GM18517 (cell line): Measurements from ENCODE around the gene FLT3.
"Not testable (repeated sequence)": the region's sequence is repeated elsewhere in the genome, so short reads cannot be mapped to it uniquely, and the experiment has no call there.

Experiments used
- ATAC-seq: cut with Tn5 transposase; IDR thresholded peaks from one replicate; pipeline ENCODE4 v1.9.1; 2021; ENCODE audit warnings: mild to moderate bottlenecking, moderate library complexity; ENCODE audit not compliant: unreplicated experiment

Gene FLT3

GRCh38 chr13:27975564-27976361, 124.6 kb downstream of the FLT3 start:
- ATAC-seq, result no peak

GRCh38 chr13:27973961-27974662, 126.3 kb downstream of the FLT3 start:
- ATAC-seq, result no peak

GRCh38 chr13:27973291-27973690, 127.1 kb downstream of the FLT3 start:
- no peak for ATAC-seq

- ATAC-seq, result no peak
Measured at GRCh38 chr13:27972478-27972820, 127.9 kb downstream of the FLT3 start.

GRCh38 chr13:27971776-27972477, 128.4 kb downstream of the FLT3 start:
- ATAC-seq, result no peak

GRCh38 chr13:27971236-27971645, 129.1 kb downstream of the FLT3 start:
- ATAC-seq, result no peak

GRCh38 chr13:27970382-27971235, 129.8 kb downstream of the FLT3 start:
- ATAC-seq, result no peak

- ATAC-seq, result no peak
Measured at GRCh38 chr13:27969866-27970229, 130.5 kb downstream of the FLT3 start.

GRCh38 chr13:27969082-27969865, 131.1 kb downstream of the FLT3 start, which contains the start of gene CDX2:
TSS of gene CDX2 (minus strand) at chr13:27969315. CDS start at chr13:27969006, 309 bp downstream.
- ATAC-seq, result no peak

- ATAC-seq, result no peak
Measured at GRCh38 chr13:27968316-27969081, 131.9 kb downstream of the FLT3 start.

GRCh38 chr13:27967736-27968315, 132.6 kb downstream of the FLT3 start:
- no peak for ATAC-seq

GRCh38 chr13:27967203-27967735, 133.1 kb downstream of the FLT3 start:
- no peak for ATAC-seq

- no peak for ATAC-seq
Measured at GRCh38 chr13:27966641-27967202, 133.7 kb downstream of the FLT3 start.

GRCh38 chr13:27965740-27966640, 134.4 kb downstream of the FLT3 start:
- ATAC-seq, result no peak

- no peak for ATAC-seq
Measured at GRCh38 chr13:27965343-27965739, 135.0 kb downstream of the FLT3 start.

GRCh38 chr13:27964741-27965323, 135.5 kb downstream of the FLT3 start:
- no peak for ATAC-seq

- not testable (repeated sequence) for ATAC-seq
Measured at GRCh38 chr13:27964206-27964605, 136.2 kb downstream of the FLT3 start.
